Measurements from ENCODE around the gene VPS51.

DNA sequence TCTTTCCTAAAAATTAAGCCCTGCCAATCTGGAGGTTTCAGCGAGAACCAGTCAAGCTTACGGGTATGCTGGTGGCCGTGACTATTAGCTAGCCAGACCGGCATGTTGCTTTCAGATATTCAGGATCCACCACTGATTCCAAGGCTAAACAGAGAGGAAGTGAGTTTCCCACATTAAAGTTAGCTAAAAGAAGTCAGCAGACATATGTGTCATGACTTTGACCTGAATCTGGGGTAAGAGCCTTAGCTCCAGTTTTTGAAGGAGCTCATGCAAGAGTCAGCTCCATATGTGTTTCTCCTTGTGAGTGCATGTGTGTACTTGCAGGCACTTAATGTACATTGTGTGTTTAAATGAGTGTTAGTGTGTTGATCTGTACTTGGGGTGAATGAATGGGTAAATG lies 10.6 kb upstream of the VPS51 start:
- TF ChIP-seq, protein P1, sequence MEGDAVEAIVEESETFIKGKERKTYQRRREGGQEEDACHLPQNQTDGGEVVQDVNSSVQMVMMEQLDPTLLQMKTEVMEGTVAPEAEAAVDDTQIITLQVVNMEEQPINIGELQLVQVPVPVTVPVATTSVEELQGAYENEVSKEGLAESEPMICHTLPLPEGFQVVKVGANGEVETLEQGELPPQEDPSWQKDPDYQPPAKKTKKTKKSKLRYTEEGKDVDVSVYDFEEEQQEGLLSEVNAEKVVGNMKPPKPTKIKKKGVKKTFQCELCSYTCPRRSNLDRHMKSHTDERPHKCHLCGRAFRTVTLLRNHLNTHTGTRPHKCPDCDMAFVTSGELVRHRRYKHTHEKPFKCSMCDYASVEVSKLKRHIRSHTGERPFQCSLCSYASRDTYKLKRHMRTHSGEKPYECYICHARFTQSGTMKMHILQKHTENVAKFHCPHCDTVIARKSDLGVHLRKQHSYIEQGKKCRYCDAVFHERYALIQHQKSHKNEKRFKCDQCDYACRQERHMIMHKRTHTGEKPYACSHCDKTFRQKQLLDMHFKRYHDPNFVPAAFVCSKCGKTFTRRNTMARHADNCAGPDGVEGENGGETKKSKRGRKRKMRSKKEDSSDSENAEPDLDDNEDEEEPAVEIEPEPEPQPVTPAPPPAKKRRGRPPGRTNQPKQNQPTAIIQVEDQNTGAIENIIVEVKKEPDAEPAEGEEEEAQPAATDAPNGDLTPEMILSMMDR (IDR thresholded peaks at IDR 0.05), result no peak
- TF ChIP-seq POLR2A (IDR thresholded peaks at IDR 0.05) (no peak), EP300 (IDR thresholded peaks at IDR 0.05) (no peak)

Measured in suprapubic skin (tissue), 3 donors.